Panc1 (cell line): ENCODE data around the gene RHBG. TPM values are rescaled to one million over a fixed set of nuclear protein-coding genes. Genes with fewer than 3 reads are reported as not detected.

Experiments used
- ATAC-seq: fragments of 200-7000 bp; cut with Tn5 transposase; 2 replicates; pipeline ENCODE4 v1.9.1; 2020; ENCODE audit warnings: mild to moderate bottlenecking, moderate library complexity
- BruUV-seq: library from RNA; stranded (reverse); fragments of 400-500 nt; replicated peaks from 2 replicates; lab custom pipeline; 2021; lab: Mats Ljungman, UMichigan
- CTCF ChIA-PET: fragments of 300-600 bp; sonication (Branson Sonifier 250); formaldehyde crosslinking; loops from one replicate; lab custom pipeline; 2022; ENCODE audit warnings: antibody characterized with exemption; lab: Charles Lee
- POLR2A ChIA-PET: fragments of 300-600 bp; sonication (Branson Sonifier 250); formaldehyde crosslinking; loops from one replicate; lab custom pipeline; 2022; ENCODE audit warnings: antibody characterized with exemption; lab: Charles Lee
- DNase-seq: peaks from one replicate; pipeline ENCODE4 v3.0.0-alpha.2; 2010; ENCODE audit warnings: low read depth, low spot score
- H3K27ac ChIP-seq: 2 replicates; pipeline ENCODE4 v1.5.1; 2011; ENCODE audit warnings: mild to moderate bottlenecking, low read length, inconsistent platforms
- H3K27me3 ChIP-seq: fragments of 200-500 bp; sonication (Bioruptor generic); 2 replicates; pipeline ENCODE4 v1.6.0; 2014; ENCODE audit warnings: low read length, inconsistent platforms; ENCODE audit not compliant: control insufficient read depth, insufficient read depth
- H3K36me3 ChIP-seq: fragments of 200-500 bp; sonication (Bioruptor generic); 2 replicates; pipeline ENCODE4 v1.5.1; 2014; ENCODE audit warnings: inconsistent platforms, mild to moderate bottlenecking, low read length, moderate library complexity; ENCODE audit not compliant: control insufficient read depth, insufficient read depth
- H3K4me1 ChIP-seq: 2 replicates; pipeline ENCODE4 v1.5.1; 2011; ENCODE audit warnings: inconsistent platforms, mild to moderate bottlenecking, low read length, moderate library complexity; ENCODE audit not compliant: control insufficient read depth, insufficient read depth
- H3K4me3 ChIP-seq, 2 experiments: 2 replicates each; pipeline ENCODE4 v1.5.1; 2011 to 2012; ENCODE audit warnings: low read depth in 2 of 2, low read length in 2 of 2, mild to moderate bottlenecking in 2 of 2, inconsistent platforms in 1 of 2, moderate library complexity in 1 of 2
- H3K9me3 ChIP-seq: fragments of 200-500 bp; sonication (Bioruptor generic); 2 replicates; pipeline ENCODE4 v1.5.1; 2014; ENCODE audit warnings: low read depth, mild to moderate bottlenecking, inconsistent platforms, low read length, moderate library complexity; ENCODE audit not compliant: control insufficient read depth, insufficient read depth
- POLR2AphosphoS5 ChIP-seq: IDR thresholded peaks from 2 replicates; pipeline ENCODE4 v1.6.1; 2012; ENCODE audit warnings: mild to moderate bottlenecking, low read depth, low read length, moderate library complexity
- REST ChIP-seq, 2 experiments: IDR thresholded peaks; 2 replicates each; pipeline ENCODE4 v1.6.1; 2011 to 2012; ENCODE audit warnings: low read depth in 2 of 2, control low read depth in 1 of 2, low read length in 1 of 2, mild to moderate bottlenecking in 1 of 2, moderate library complexity in 1 of 2; ENCODE audit not compliant: insufficient read depth in 1 of 2
- SIN3A ChIP-seq: IDR thresholded peaks from 2 replicates; pipeline ENCODE4 v1.6.1; 2012; ENCODE audit warnings: low read depth, mild to moderate bottlenecking, low read length, moderate library complexity, borderline replicate concordance; ENCODE audit not compliant: insufficient read depth
- TCF7L2 ChIP-seq: IDR thresholded peaks from 2 replicates; pipeline ENCODE4 v1.6.1; 2011; ENCODE audit warnings: mild to moderate bottlenecking, low read depth, low read length, inconsistent platforms
- in situ Hi-C: cut with HindIII; loops from 2 replicates; pipeline ENCODE4 v1.10.0; 2016; ENCODE audit warnings: low sequenced_read_pairs, low pct_unique_long_range_greater_than_20kb
- intact Hi-C: fragments of 100-400 bp; cut with micrococcal nuclease; formaldehyde crosslinking; loops from one replicate; pipeline ENCODE4 v1.10.0; 2022; ENCODE audit not compliant: unreplicated experiment
- total RNA-seq: library from RNA; stranded (reverse); gene quantifications from one replicate; pipeline ENCODE4 v1.2.1, GENCODE V29; 2021; ENCODE audit not compliant: unreplicated experiment
- TF ChIP-seq, protein P1 (sequence below): fragments of 450-650 bp; IDR thresholded peaks from 2 replicates; pipeline ENCODE4 v1.5.1; 2017; ENCODE audit warnings: mild to moderate bottlenecking

The RHBG gene
- total RNA-seq, 1 experiment from 2014 or later: 0.28 TPM

- ATAC-seq (no peak), DNase-seq (no peak)
- no peak for TF ChIP-seq REST (IDR thresholded peaks at IDR 0.05; ENCODE audit: insufficient read depth in 1 of 2, low read depth in 2 of 2, low read length in 1 of 2)
- no peak for TF ChIP-seq POLR2AphosphoS5
- no peak for TF ChIP-seq TCF7L2
- TF ChIP-seq SIN3A: no peak
- TF ChIP-seq, protein P1, sequence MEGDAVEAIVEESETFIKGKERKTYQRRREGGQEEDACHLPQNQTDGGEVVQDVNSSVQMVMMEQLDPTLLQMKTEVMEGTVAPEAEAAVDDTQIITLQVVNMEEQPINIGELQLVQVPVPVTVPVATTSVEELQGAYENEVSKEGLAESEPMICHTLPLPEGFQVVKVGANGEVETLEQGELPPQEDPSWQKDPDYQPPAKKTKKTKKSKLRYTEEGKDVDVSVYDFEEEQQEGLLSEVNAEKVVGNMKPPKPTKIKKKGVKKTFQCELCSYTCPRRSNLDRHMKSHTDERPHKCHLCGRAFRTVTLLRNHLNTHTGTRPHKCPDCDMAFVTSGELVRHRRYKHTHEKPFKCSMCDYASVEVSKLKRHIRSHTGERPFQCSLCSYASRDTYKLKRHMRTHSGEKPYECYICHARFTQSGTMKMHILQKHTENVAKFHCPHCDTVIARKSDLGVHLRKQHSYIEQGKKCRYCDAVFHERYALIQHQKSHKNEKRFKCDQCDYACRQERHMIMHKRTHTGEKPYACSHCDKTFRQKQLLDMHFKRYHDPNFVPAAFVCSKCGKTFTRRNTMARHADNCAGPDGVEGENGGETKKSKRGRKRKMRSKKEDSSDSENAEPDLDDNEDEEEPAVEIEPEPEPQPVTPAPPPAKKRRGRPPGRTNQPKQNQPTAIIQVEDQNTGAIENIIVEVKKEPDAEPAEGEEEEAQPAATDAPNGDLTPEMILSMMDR: no peak
- intact Hi-C loops: no loop called here
- in situ Hi-C loops: no loop called here
- no peaks in the 10 kb centered on the region for H3K36me3 ChIP-seq
- no peaks in the 10 kb centered on the region for H3K9me3 ChIP-seq
- ChIA-PET CTCF (interaction anchor here (1.2 kb wide), 1 partner anchor 17 kb away, joined by 7 read pairs; no protein-coding TSS in a partner anchor), POLR2A (no interaction called here)
- no TSS peak for BruUV-seq
- peaks cover 28% of the 10 kb centered on the region for H3K27me3 ChIP-seq
- H3K4me1 ChIP-seq: no peaks in the 10 kb centered on the region
- H3K4me3 ChIP-seq: no peak overlapping the region
- no peak overlapping the region for H3K27ac ChIP-seq
These were observed 58.9 kb downstream of the RHBG start for GRCh38 chr1:156427957-156428356.

GRCh38 chr1:156428746-156429288 is 59.8 kb downstream of the RHBG start:
- Histone ChIP-seq H3K36me3 (no peaks in the 10 kb centered on the region), H3K4me3 (no peak overlapping the region), H3K4me1 (no peaks in the 10 kb centered on the region), H3K9me3 (no peaks in the 10 kb centered on the region), H3K27me3 (peaks cover 29% of the 10 kb centered on the region), H3K27ac (no peak overlapping the region)
- DNase-seq (no peak), ATAC-seq (no peak)
- intact Hi-C loops: no loop called here
- ChIA-PET CTCF (interaction anchor here (1.1 kb wide), 1 partner anchor 17 kb away, joined by 3 read pairs; no protein-coding TSS in a partner anchor), POLR2A (no interaction called here)
- TF ChIP-seq, protein P1: no peak
- TF ChIP-seq POLR2AphosphoS5: no peak
- no peak for TF ChIP-seq SIN3A
- no peak for TF ChIP-seq REST (IDR thresholded peaks at IDR 0.05; ENCODE audit: insufficient read depth in 1 of 2, low read depth in 2 of 2, low read length in 1 of 2)
- TF ChIP-seq TCF7L2: no peak
- no TSS peak for BruUV-seq
- in situ Hi-C loops: no loop called here
